Caco-2 (cell line): ENCODE measurements around the gene UBE2J2. TPM values are rescaled to one million over a fixed set of nuclear protein-coding genes. Genes with fewer than 3 reads are reported as not detected.

Experiments used
- BruUV-seq: library from RNA; stranded (reverse); fragments of 400-500 nt; replicated peaks from 2 replicates; lab custom pipeline; 2021; lab: Mats Ljungman, UMichigan
- CTCF ChIA-PET: fragments of 300-600 bp; sonication (Branson Sonifier 250); formaldehyde crosslinking; loops from one replicate; lab custom pipeline; 2022; ENCODE audit warnings: antibody characterized with exemption; lab: Charles Lee
- POLR2A ChIA-PET: fragments of 300-600 bp; sonication (Branson Sonifier 250); formaldehyde crosslinking; loops from one replicate; lab custom pipeline; 2022; ENCODE audit warnings: antibody characterized with exemption; lab: Charles Lee
- DNase-seq, 2 experiments: peaks; one replicate each; pipeline versions ENCODE4 v3.0.0 to v3.0.0-alpha.2; 2020 to 2022
- H3K27me3 ChIP-seq: replicated peaks from 2 replicates; pipeline ENCODE4 v1.6.0; 2011; ENCODE audit warnings: low read length; ENCODE audit not compliant: control insufficient read depth, insufficient read depth
- H3K36me3 ChIP-seq: 2 replicates; pipeline ENCODE4 v1.5.1; 2011; ENCODE audit warnings: low read length; ENCODE audit not compliant: control insufficient read depth, insufficient read depth
- H3K4me1 ChIP-seq: fragments of 250-450 bp; sonication (Bioruptor Pico); 2 replicates; pipeline ENCODE4 v1.5.1; 2020; ENCODE audit warnings: mild to moderate bottlenecking
- H3K4me3 ChIP-seq: 2 replicates; pipeline ENCODE4 v1.5.1; 2011; ENCODE audit warnings: low read depth, mild to moderate bottlenecking, control low read depth, low read length
- H3K9me3 ChIP-seq: fragments of 250-450 bp; sonication (Bioruptor Pico); 2 replicates; pipeline ENCODE4 v1.5.1; 2020; ENCODE audit warnings: mild to moderate bottlenecking, moderate library complexity
- H3K27ac Mint-ChIP-seq: one replicate; pipeline ENCODE4 v1.8.0; 2022; ENCODE audit warnings: mixed read lengths; ENCODE audit not compliant: unreplicated experiment
- H3K27me3 Mint-ChIP-seq: one replicate; pipeline ENCODE4 v1.8.0; 2022; ENCODE audit warnings: mixed read lengths; ENCODE audit not compliant: insufficient read depth, unreplicated experiment
- H3K36me3 Mint-ChIP-seq: one replicate; pipeline ENCODE4 v1.8.0; 2022; ENCODE audit warnings: mild to moderate bottlenecking, mixed read lengths; ENCODE audit not compliant: insufficient read depth, unreplicated experiment
- H3K4me1 Mint-ChIP-seq: one replicate; pipeline ENCODE4 v1.8.0; 2022; ENCODE audit warnings: low read depth, mixed read lengths; ENCODE audit not compliant: unreplicated experiment
- H3K4me3 Mint-ChIP-seq: one replicate; pipeline ENCODE4 v1.8.0; 2022; ENCODE audit warnings: mild to moderate bottlenecking, moderate library complexity, mixed read lengths; ENCODE audit not compliant: unreplicated experiment
- H3K9me3 Mint-ChIP-seq: one replicate; pipeline ENCODE4 v1.8.0; 2022; ENCODE audit warnings: mixed read lengths; ENCODE audit not compliant: unreplicated experiment
- intact Hi-C: fragments of 100-400 bp; cut with micrococcal nuclease; formaldehyde crosslinking; loops from one replicate; pipeline ENCODE4 v1.10.0; 2022; ENCODE audit not compliant: unreplicated experiment
- total RNA-seq: library from RNA; stranded (reverse); gene quantifications from 2 replicates; pipeline ENCODE4 v1.2.3, GENCODE V29; 2022
- TF ChIP-seq, protein P1 (sequence below), 2 experiments: fragments of 200-600 bp in 1 of 2; IDR thresholded peaks; 1 replicate in 1 of 2; 2 replicates in 1 of 2; pipeline versions ENCODE4 v1.5.1 to v1.8.0; 2011 to 2022; ENCODE audit warnings: antibody characterized with exemption in 1 of 2, control low read depth in 1 of 2, inconsistent platforms in 1 of 2, low read depth in 1 of 2, low read length in 1 of 2, mild to moderate bottlenecking in 1 of 2, moderate library complexity in 1 of 2; ENCODE audit not compliant: insufficient read depth in 1 of 2, severe bottlenecking in 1 of 2, unreplicated experiment in 1 of 2

The UBE2J2 gene
- total RNA-seq, 1 experiment from 2014 or later, result 57.2 TPM

DNA sequence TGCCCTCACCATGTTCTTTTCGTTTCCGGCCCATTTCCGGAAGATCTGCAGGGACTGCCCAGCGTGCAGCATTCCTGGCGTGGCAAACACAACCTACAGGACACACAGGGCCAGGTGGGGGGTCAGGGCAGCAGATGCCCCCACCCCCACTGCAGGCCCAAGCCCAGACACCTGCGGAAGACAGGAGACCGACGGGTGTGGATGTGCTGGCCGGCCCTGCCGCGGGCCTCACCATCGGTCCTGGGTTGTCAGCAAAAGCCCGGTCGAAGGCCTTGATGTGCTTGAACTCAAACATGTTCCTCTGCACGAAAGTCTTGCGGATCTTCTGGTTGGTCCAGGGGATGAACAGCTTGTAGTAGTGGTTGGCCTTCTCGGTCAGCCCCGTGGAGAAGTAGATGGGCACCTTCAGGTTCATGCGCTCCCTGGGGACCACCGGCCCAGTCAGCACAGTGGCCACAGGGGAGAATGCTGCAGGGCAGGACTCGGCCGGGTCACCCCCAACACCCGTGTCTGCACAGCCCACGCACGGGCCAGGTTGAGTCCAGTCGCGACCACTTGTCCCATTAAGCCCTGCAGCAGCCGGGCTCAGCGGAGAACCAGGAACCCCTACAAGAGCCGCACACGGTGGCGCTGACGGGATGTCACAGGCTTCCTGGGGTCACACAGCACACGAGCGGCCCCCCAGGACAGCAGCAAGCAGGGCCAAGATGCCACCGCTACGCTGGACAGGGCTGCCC is 40.0 kb upstream of the UBE2J2 start:
- intact Hi-C loops, result no loop called here
- H3K27ac Mint-ChIP-seq, result no peak overlapping the region

DNA sequence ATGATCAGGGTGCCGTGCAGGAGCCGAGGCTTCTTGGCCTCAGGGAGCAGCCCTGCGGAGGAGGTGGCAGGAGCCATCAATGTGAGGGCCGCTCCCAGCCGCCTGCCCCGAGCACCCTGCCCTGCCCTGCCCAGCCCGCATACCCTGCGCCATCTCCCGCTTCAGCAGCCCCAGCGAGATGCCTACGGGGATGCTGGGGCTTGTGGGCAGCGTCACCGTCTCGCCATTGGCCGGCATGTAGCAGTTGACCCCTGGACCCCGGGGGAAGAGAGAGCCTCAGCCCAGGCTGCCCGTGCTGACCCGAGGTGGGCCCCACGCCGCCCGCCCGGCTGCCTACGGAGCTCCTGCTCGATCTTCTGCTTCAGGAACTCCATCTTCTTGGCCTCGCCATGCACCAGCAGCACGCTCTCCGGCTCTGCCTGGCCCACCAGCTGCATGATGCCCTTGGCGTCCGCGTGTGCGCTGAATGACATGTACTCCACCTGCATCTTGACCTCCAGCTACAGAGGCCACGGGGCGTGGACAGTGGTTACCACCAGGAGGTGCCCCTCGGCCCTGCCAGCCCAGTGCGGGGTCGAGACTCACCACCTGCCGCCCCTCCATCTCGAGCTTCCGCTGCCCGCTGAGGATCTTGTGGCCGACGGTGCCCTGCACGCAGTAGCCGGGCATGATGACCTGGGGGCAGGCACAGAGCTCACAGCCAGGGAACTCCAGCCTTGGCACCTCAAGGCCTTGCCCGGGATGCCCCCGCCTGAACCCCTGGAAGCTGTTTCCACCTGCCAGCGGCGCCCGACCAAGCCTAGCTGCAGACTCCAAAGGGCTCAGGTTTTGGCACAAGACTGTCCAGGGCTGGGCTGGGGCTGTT is 39.0 kb upstream of the UBE2J2 start:
- ChIA-PET POLR2A (no interaction called here), CTCF (no interaction called here)
- TF ChIP-seq, protein P1, sequence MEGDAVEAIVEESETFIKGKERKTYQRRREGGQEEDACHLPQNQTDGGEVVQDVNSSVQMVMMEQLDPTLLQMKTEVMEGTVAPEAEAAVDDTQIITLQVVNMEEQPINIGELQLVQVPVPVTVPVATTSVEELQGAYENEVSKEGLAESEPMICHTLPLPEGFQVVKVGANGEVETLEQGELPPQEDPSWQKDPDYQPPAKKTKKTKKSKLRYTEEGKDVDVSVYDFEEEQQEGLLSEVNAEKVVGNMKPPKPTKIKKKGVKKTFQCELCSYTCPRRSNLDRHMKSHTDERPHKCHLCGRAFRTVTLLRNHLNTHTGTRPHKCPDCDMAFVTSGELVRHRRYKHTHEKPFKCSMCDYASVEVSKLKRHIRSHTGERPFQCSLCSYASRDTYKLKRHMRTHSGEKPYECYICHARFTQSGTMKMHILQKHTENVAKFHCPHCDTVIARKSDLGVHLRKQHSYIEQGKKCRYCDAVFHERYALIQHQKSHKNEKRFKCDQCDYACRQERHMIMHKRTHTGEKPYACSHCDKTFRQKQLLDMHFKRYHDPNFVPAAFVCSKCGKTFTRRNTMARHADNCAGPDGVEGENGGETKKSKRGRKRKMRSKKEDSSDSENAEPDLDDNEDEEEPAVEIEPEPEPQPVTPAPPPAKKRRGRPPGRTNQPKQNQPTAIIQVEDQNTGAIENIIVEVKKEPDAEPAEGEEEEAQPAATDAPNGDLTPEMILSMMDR (IDR thresholded peaks at IDR 0.05; ENCODE audit: insufficient read depth in 1 of 2, low read depth in 1 of 2, low read length in 1 of 2, severe bottlenecking in 1 of 2, unreplicated experiment in 1 of 2), result no peak
- Mint-ChIP-seq H3K36me3 (peaks cover 69% of the 10 kb centered on the region), H3K9me3 (no peaks in the 10 kb centered on the region), H3K4me1 (peaks cover 6% of the 10 kb centered on the region), H3K27ac (no peak overlapping the region), H3K27me3 (no peaks in the 10 kb centered on the region), H3K4me3 (no peak overlapping the region)
- intact Hi-C loops, result no loop called here
- no peaks in the 10 kb centered on the region for H3K9me3 ChIP-seq
- H3K27me3 ChIP-seq, result no peaks in the 10 kb centered on the region
- H3K36me3 ChIP-seq, result no peaks in the 10 kb centered on the region; the same call in 1 of the 2 replicates
- no peak overlapping the region for H3K4me3 ChIP-seq
- H3K4me1 ChIP-seq, result peaks cover 10% of the 10 kb centered on the region
- no TSS peak for BruUV-seq
- no peak for DNase-seq

More for the DNA sequence above, 40.0 kb upstream of the UBE2J2 start:
- no peak overlapping the region for H3K4me3 Mint-ChIP-seq
- no peaks in the 10 kb centered on the region for H3K27me3 ChIP-seq
- BruUV-seq, result no TSS peak
- no peaks in the 10 kb centered on the region for H3K27me3 Mint-ChIP-seq
- no peaks in the 10 kb centered on the region; the same call in 1 of the 2 replicates for H3K36me3 ChIP-seq
- H3K36me3 Mint-ChIP-seq, result peaks cover 78% of the 10 kb centered on the region
- peaks cover 10% of the 10 kb centered on the region for H3K4me1 ChIP-seq
- TF ChIP-seq, protein P1 (IDR thresholded peaks at IDR 0.05; ENCODE audit: insufficient read depth in 1 of 2, low read depth in 1 of 2, low read length in 1 of 2, severe bottlenecking in 1 of 2, unreplicated experiment in 1 of 2), result no peak
- DNase-seq, result no peak
- CTCF ChIA-PET, result no interaction called here
- POLR2A ChIA-PET, result no interaction called here
- no peaks in the 10 kb centered on the region for H3K9me3 ChIP-seq
- H3K4me3 ChIP-seq, result no peak overlapping the region
- H3K9me3 Mint-ChIP-seq, result no peaks in the 10 kb centered on the region
- H3K4me1 Mint-ChIP-seq, result peaks cover 6% of the 10 kb centered on the region
